ENCODE measurements around the gene TRIM31. TPM values are rescaled to one million over a fixed set of nuclear protein-coding genes. Genes with fewer than 3 reads are reported as not detected.
"Not testable (repeated sequence)": the region's sequence is repeated elsewhere in the genome, so short reads cannot be mapped to it uniquely, and the experiment has no call there.

TRIM31 gene
- total and polyA plus RNA-seq, 10 donors, result 0.09 to 0.14 TPM; not detected in 8

DNA sequence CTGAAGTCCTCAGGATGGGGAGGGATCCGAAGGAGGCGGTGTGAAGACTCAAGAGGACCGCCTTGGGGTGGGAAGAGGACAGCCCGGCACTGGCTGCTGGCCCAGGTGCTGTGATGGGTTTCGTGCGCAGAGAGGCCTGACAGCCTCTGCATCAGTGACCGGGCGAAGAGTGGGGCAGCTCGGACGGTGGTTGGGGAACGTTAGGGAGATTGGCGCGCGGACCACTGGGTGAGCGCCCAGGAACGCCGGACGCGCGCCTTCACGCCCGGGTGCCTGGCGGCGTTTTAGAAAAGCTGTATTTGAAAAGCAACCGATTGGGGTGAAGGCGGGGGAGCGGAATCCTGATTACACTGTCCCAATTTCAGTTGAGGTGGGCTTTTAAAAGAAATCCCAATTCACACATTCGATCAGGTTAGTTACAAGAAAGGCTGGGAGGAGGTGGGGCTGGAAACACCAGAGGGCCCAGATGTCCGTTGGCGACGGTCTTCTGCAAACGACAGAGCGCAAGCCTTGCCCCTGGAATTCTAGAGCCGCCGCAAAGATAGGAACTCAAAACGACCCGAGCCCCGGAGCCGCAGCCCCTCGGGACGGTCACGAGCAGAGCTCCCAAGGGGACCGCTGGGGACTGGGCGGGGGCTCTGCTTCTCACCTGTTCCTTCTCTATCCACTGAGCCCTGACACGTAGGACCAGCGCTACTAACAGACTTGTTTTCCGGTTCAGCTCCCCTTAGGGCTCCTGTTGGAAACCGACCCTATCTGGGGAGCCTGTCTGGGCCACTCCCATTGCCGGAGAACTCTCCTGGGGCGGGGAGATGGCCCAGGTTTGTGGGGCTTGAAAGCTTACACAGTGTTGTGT, 14.6 kb upstream of the TRIM31 start:
- intact Hi-C loops (cut with DNase I; ENCODE audit: low total_unique reads), result no loop called here
- Histone ChIP-seq H3K4me3 (peak overlapping the region in 1 of 8 donors; percentile 30), H3K4me1 (peaks cover 2 to 23% (median 17%) of the 10 kb centered on the region in 6 donors), H3K27me3 (replicated peaks in 1 of 7) (peaks cover 0 to 70% (median 54%) of the 10 kb centered on the region in 7 donors), H3K9me3 (no peaks in the 10 kb centered on the region), H3K27ac (no peak overlapping the region), H3K36me3 (no peaks in the 10 kb centered on the region)
- no peak for TF ChIP-seq CTCF (IDR thresholded peaks at IDR 0.05 in 8 of 11, conservative IDR thresholded peaks at IDR 0.05 in 3 of 11)
- no peak for TF ChIP-seq POLR2AphosphoS5 (IDR thresholded peaks at IDR 0.05)
- no peak for TF ChIP-seq POLR2A (IDR thresholded peaks at IDR 0.05)
- DNase-seq, result no peak
- WGBS, 5 donors, result 24 to 36% (median 27%) methylated on average over 40 to 50 of the region's 50 CpGs

DNA sequence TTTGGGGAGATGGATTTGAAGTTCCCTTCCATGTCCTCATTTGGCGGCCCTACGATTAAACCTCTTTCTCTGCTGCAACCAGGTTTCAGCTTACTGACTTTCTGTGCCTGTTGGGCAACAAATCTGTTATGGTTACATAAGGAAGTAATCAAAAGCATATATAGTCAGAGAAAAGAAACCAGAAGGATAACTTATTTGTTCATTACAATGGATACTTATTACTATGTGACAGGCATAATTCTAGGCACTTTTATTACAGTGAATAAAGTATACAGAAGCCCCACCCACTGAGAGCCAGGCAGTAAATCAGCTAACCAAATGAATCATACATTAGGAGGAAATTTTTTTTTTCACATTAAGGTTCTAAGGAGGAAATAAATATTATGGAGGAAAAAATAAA, 9.6 kb upstream of the TRIM31 start:
- intact Hi-C loops (cut with DNase I; ENCODE audit: low total_unique reads), result no loop called here
- Histone ChIP-seq H3K36me3 (no peaks in the 10 kb centered on the region), H3K27ac (no peak overlapping the region), H3K4me3 (no peak overlapping the region), H3K4me1 (peaks cover 0 to 4% (median 1%) of the 10 kb centered on the region in 6 donors), H3K9me3 (no peaks in the 10 kb centered on the region), H3K27me3 (replicated peaks in 1 of 7) (peaks cover 0 to 37% (median 9%) of the 10 kb centered on the region in 7 donors)
- WGBS, 5 donors, result 24 to 90% (median 26%) methylated on average over 2 of the region's 2 CpGs
- TF ChIP-seq POLR2A (IDR thresholded peaks at IDR 0.05) (no peak), POLR2AphosphoS5 (IDR thresholded peaks at IDR 0.05) (no peak), CTCF (IDR thresholded peaks at IDR 0.05 in 8 of 11, conservative IDR thresholded peaks at IDR 0.05 in 3 of 11) (no peak)
- no peak for DNase-seq

- no peaks in the 10 kb centered on the region for H3K36me3 ChIP-seq
- TF ChIP-seq POLR2AphosphoS5 (IDR thresholded peaks at IDR 0.05) (no peak), CTCF (IDR thresholded peaks at IDR 0.05 in 8 of 11, conservative IDR thresholded peaks at IDR 0.05 in 3 of 11) (no peak), POLR2A (IDR thresholded peaks at IDR 0.05) (no peak)
- H3K9me3 ChIP-seq, result no peaks in the 10 kb centered on the region
- H3K27ac ChIP-seq, result no peak overlapping the region
- intact Hi-C loops (cut with DNase I; ENCODE audit: low total_unique reads), result no loop called here
- H3K4me3 ChIP-seq, result no peak overlapping the region
- H3K4me1 ChIP-seq, result no peaks in the 10 kb centered on the region
- 78 to 89% (median 87%) methylated on average over 9 to 10 of the region's 10 CpGs for WGBS, 5 donors
- DNase-seq, result no peak
- peaks cover 0 to 37% (median under 1%) of the 10 kb centered on the region in 7 donors for H3K27me3 ChIP-seq (replicated peaks in 1 of 7)
Measured at GRCh38 chr6:30121446-30122366, 8.8 kb upstream of the TRIM31 start.

DNA sequence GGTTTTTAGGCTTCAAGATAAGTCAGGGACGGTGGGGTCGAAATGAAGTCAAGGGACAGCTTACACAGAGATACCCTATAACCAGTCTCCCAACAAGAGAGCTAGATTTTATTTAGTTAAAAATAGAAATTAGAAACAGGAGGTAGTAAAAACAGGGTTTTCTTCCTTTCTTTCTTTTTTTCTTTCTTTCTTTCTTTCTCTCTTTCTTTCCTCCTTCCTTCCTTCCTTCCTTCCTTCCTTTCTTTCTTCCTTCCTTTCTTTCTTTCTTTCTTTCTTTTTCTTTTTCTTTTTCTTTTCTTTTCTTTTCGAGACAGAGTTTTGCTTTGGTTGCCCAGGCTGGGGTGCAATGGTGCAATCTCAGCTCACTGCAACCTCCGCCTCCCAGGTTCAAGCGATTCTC, 5.8 kb upstream of the TRIM31 start:
- DNase-seq; H3K4me3 ChIP-seq; H3K36me3 ChIP-seq; H3K9me3 ChIP-seq; H3K4me1 ChIP-seq; H3K27ac ChIP-seq; intact Hi-C loops (cut with DNase I; ENCODE audit: low total_unique reads): not testable (repeated sequence)
- WGBS, 5 donors, result 89 to 95% (median 90%) methylated on average over 5 of the region's 5 CpGs
- H3K27me3 ChIP-seq (replicated peaks in 1 of 7), result peaks cover 0 to 53% (median 7%) of the 10 kb centered on the region in 7 donors

Data from spleen (tissue), 11 donors.